PFSK-1 (cell line): ENCODE data around the gene YPEL1.

Source experiments
- FOXP2 ChIP-seq: optimal IDR thresholded peaks from 2 replicates; pipeline ENCODE3; 2011; ENCODE audit warnings: borderline replicate concordance, control low read depth, inconsistent platforms; ENCODE audit not compliant: insufficient read depth; ENCODE audit errors: extremely low read length, extremely low read depth
- POLR2AphosphoS5 ChIP-seq: IDR thresholded peaks from 2 replicates; pipeline ENCODE4 v1.6.1; 2012; ENCODE audit warnings: low read depth, mild to moderate bottlenecking, control low read depth, low read length, moderate library complexity
- SIN3A ChIP-seq: IDR thresholded peaks from 2 replicates; pipeline ENCODE4 v1.6.1; 2012; ENCODE audit warnings: mild to moderate bottlenecking, low read length, moderate library complexity, borderline replicate concordance; ENCODE audit not compliant: insufficient read depth
- TF ChIP-seq, protein P1 (sequence below), 2 experiments: IDR thresholded peaks; 2 replicates each; pipeline versions ENCODE4 v1.6.1 to v1.8.0; 2011 to 2012; ENCODE audit warnings: low read depth in 2 of 2, low read length in 2 of 2, control low read depth in 1 of 2, inconsistent platforms in 1 of 2, mild to moderate bottlenecking in 1 of 2, moderate library complexity in 1 of 2; ENCODE audit not compliant: insufficient read depth in 1 of 2

GRCh38 chr22:21679383-21679782 lies 56.2 kb downstream of the YPEL1 start:
- TF ChIP-seq POLR2AphosphoS5 (no peak), FOXP2 (no peak), SIN3A (no peak)
- TF ChIP-seq, protein P1, sequence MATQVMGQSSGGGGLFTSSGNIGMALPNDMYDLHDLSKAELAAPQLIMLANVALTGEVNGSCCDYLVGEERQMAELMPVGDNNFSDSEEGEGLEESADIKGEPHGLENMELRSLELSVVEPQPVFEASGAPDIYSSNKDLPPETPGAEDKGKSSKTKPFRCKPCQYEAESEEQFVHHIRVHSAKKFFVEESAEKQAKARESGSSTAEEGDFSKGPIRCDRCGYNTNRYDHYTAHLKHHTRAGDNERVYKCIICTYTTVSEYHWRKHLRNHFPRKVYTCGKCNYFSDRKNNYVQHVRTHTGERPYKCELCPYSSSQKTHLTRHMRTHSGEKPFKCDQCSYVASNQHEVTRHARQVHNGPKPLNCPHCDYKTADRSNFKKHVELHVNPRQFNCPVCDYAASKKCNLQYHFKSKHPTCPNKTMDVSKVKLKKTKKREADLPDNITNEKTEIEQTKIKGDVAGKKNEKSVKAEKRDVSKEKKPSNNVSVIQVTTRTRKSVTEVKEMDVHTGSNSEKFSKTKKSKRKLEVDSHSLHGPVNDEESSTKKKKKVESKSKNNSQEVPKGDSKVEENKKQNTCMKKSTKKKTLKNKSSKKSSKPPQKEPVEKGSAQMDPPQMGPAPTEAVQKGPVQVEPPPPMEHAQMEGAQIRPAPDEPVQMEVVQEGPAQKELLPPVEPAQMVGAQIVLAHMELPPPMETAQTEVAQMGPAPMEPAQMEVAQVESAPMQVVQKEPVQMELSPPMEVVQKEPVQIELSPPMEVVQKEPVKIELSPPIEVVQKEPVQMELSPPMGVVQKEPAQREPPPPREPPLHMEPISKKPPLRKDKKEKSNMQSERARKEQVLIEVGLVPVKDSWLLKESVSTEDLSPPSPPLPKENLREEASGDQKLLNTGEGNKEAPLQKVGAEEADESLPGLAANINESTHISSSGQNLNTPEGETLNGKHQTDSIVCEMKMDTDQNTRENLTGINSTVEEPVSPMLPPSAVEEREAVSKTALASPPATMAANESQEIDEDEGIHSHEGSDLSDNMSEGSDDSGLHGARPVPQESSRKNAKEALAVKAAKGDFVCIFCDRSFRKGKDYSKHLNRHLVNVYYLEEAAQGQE (IDR thresholded peaks at IDR 0.05; ENCODE audit: insufficient read depth in 1 of 2, low read depth in 2 of 2, low read length in 2 of 2) = no peak
